NT2/D1 (cell line): ENCODE results near the gene EFTUD2.

Experiments
- DNase-seq: peaks from one replicate; pipeline ENCODE4 v3.0.0-alpha.2; 2011; ENCODE audit warnings: low read depth, low spot score
- H3K27me3 ChIP-seq: 2 replicates; pipeline ENCODE4 v1.6.0; 2011; ENCODE audit warnings: mild to moderate bottlenecking; ENCODE audit not compliant: insufficient read length, insufficient read depth
- H3K36me3 ChIP-seq: 2 replicates; pipeline ENCODE4 v1.6.1; 2011; ENCODE audit warnings: mild to moderate bottlenecking, low read length, mixed read lengths; ENCODE audit not compliant: insufficient read depth, insufficient read length
- H3K4me1 ChIP-seq: 2 replicates; pipeline ENCODE4 v1.5.1; 2011; ENCODE audit not compliant: insufficient read depth, insufficient read length
- H3K4me3 ChIP-seq: 2 replicates; pipeline ENCODE4 v1.5.1; 2011; ENCODE audit warnings: low read depth; ENCODE audit not compliant: insufficient read length
- H3K9ac ChIP-seq: 2 replicates; pipeline ENCODE4 v1.6.0; 2011; ENCODE audit warnings: low read depth; ENCODE audit not compliant: insufficient read length
- H3K9me3 ChIP-seq: 2 replicates; pipeline ENCODE4 v1.5.1; 2011; ENCODE audit warnings: mild to moderate bottlenecking, low read length; ENCODE audit not compliant: insufficient read depth
- SUZ12 ChIP-seq: IDR thresholded peaks from 2 replicates; pipeline ENCODE4 v1.6.1; 2011; ENCODE audit not compliant: insufficient read length, insufficient read depth; ENCODE audit errors: extremely low read depth
- YY1 ChIP-seq: IDR thresholded peaks from 2 replicates; pipeline ENCODE4 v1.6.1; 2011; ENCODE audit not compliant: insufficient read length, insufficient read depth
- ZNF274 ChIP-seq: IDR thresholded peaks from 2 replicates; pipeline ENCODE4 v1.6.1; 2011; ENCODE audit warnings: mild to moderate bottlenecking, low read depth, low read length

EFTUD2 gene

DNA sequence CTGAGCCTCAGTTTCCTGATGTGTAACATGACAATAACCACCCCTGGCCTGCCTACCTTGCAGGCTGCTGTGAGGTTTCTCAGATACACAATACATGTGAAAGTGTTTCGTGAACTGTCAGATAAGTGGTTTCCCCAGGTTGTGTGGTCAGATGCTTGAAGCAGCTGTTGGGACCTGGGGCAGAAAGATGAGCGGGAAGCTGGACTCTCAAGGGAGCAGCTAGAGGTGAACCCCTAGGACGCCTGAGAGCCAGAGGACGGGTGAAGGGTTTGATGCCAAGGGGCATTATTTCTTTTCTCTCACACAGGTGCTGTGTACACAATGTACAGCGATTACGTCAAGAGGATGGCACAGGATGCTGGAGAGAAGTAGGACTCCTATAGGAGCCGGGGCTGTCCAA is 49.2 kb downstream of the EFTUD2 start:
- H3K4me1 ChIP-seq, result peaks cover 7% of the 10 kb centered on the region
- no peak for DNase-seq
- no peak for TF ChIP-seq ZNF274
- no peak for TF ChIP-seq SUZ12
- TF ChIP-seq YY1, result no peak
- no peaks in the 10 kb centered on the region for H3K27me3 ChIP-seq
- no peaks in the 10 kb centered on the region; the same call in 1 of the 2 replicates for H3K9me3 ChIP-seq
- no peak overlapping the region for H3K4me3 ChIP-seq
- H3K36me3 ChIP-seq, result peaks cover 69% of the 10 kb centered on the region
- no peak overlapping the region for H3K9ac ChIP-seq

DNA sequence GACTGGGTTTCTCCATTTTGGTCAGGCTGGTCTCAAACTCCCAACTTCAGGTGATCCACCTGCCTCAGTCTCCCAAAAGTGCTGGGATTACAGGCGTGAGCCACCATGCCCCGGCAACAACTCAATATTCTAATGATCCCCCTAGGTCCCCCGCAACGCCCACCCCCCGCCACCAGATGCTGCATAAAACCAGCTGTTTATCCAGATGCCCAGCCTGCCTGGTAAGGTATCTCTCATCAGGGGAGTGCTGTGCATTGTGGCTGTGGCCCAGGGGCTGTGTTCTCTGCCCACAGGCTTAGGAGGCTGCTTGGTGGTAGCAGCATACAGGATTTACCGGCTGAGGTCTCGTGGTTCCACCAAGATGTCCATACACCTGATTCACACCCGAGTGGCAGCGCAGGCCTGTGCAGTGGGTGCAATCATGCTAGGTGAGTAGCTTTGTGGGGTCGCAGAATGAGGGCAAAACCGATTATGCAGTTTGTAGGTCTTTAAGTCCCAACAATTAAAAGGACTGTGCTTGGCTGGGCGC is 50.2 kb downstream of the EFTUD2 start:
- no peak for TF ChIP-seq SUZ12
- TF ChIP-seq ZNF274, result no peak
- no peak for TF ChIP-seq YY1
- no peak for DNase-seq
- no peak overlapping the region for H3K4me3 ChIP-seq
- peaks cover 59% of the 10 kb centered on the region for H3K36me3 ChIP-seq
- no peaks in the 10 kb centered on the region for H3K27me3 ChIP-seq
- no peaks in the 10 kb centered on the region; the same call in 1 of the 2 replicates for H3K9me3 ChIP-seq
- peaks cover 12% of the 10 kb centered on the region for H3K4me1 ChIP-seq
- H3K9ac ChIP-seq, result no peak overlapping the region

DNA sequence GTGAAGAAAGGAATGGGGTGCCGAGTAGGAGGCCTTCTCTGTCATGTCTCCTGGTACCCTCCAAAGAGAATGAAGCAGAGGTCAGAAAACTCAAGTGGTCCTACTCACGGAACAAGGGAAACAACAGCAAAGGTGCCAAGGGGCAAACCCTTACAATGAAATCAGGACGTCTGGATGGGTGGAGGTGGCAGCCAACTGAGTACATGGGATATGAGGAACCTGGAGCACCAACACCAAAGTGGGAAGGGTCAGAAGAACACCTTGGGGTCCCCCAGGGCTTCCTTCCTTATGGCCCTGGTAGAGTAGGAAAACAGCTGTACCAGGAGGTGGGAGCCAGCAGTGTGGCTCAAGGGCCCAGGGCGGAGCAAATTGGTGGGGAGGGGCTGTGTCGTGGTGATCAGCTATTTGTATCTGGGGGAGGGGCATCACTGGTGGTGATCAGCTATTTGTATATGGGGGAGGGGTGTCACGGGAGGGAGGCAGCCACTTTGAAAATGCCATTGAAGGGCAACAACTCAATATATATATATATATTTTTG is 50.9 kb downstream of the EFTUD2 start:
- H3K9me3 ChIP-seq, result no peaks in the 10 kb centered on the region; the same call in 1 of the 2 replicates
- no peak overlapping the region for H3K9ac ChIP-seq
- H3K36me3 ChIP-seq, result peaks cover 52% of the 10 kb centered on the region
- no peak for DNase-seq
- peaks cover 12% of the 10 kb centered on the region for H3K4me1 ChIP-seq
- H3K4me3 ChIP-seq, result no peak overlapping the region
- no peaks in the 10 kb centered on the region for H3K27me3 ChIP-seq
- no peak for TF ChIP-seq ZNF274
- no peak for TF ChIP-seq YY1
- no peak for TF ChIP-seq SUZ12

DNA sequence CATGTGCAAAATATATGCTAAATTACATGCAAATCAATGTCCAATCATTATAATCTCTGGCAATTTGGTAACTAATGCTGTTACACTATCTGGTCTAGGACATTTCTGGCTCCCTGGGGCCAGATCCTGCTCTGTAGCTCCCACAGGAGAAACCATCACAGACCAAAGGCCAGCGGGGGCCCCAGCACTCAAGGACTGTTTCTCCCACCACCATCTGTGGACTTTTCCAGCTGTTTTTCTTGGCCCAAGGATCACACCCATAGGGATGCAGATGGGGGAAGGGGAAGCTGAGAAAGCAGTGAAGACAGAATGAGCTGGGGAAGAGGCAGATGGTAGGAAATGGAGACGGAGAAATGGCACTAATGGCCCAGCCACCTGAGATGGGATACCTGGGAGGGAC is 51.7 kb downstream of the EFTUD2 start, which contains the start of gene HIGD1B:
Gene HIGD1B (plus strand): TSS at position 298 of the 400 bp plus-strand sequence. CDS start 270 bp downstream, outside the sequence.
- Histone ChIP-seq H3K9me3 (no peaks in the 10 kb centered on the region), H3K36me3 (peaks cover 45% of the 10 kb centered on the region), H3K4me1 (peaks cover 16% of the 10 kb centered on the region), H3K9ac (no peak within 1 kb of the TSS), H3K4me3 (no peak within 1 kb of the TSS), H3K27me3 (no peaks in the 10 kb centered on the region)
- TF ChIP-seq SUZ12, result no peak
- no peak for DNase-seq

DNA sequence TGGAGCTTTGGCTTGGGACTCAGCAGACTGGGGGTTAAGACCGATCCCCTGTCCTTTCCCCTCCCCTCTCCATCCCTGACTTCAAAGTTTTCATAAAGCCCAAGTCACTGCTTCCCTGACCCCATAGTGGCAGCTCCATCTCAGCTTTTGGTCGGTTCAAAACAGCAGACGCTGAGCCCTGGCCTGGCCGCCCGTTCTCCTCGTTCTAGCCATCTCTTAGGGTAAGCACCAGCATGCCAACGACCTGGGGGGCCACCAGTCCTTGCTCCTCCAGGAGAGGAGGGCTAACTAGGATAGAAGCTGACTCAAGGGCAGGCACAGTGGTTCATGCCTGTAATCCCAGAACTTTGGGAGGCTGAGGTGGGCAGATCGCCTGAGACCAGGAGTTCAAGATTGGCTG is 53.0 kb downstream of the EFTUD2 start:
- no peak for DNase-seq
- Histone ChIP-seq H3K9me3 (no peaks in the 10 kb centered on the region), H3K36me3 (peaks cover 32% of the 10 kb centered on the region), H3K4me3 (no peak overlapping the region), H3K27me3 (no peaks in the 10 kb centered on the region), H3K9ac (no peak overlapping the region), H3K4me1 (peaks cover 22% of the 10 kb centered on the region)
- TF ChIP-seq SUZ12 (no peak), YY1 (no peak), ZNF274 (no peak)

DNA sequence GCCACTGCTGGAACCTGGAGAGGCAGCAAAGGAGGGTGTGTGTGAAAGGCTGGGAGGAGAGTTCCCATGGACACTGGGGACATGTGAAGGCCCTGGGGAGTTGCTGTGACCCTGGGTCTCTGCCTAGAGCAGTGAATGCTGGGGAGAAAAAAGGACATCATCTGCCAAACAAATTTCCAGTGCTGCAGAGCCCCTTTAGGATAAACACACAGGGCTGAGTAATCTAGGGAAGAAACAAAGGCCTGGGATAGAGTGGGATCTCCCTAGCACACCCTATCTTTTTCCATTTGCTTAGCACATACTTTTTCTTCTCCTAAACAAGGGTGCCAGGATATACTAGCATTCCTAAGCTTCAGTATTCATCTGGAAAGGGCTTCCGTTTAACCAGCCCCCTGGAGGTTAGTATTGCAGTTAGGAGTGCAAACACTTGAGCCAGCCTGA is 54.8 kb downstream of the EFTUD2 start:
- Histone ChIP-seq H3K4me3 (no peak overlapping the region), H3K9ac (no peak overlapping the region), H3K9me3 (no peaks in the 10 kb centered on the region), H3K27me3 (no peaks in the 10 kb centered on the region), H3K36me3 (peaks cover 15% of the 10 kb centered on the region), H3K4me1 (peaks cover 27% of the 10 kb centered on the region)
- TF ChIP-seq YY1, result no peak
- TF ChIP-seq SUZ12, result no peak
- no peak for TF ChIP-seq ZNF274
- no peak for DNase-seq

DNA sequence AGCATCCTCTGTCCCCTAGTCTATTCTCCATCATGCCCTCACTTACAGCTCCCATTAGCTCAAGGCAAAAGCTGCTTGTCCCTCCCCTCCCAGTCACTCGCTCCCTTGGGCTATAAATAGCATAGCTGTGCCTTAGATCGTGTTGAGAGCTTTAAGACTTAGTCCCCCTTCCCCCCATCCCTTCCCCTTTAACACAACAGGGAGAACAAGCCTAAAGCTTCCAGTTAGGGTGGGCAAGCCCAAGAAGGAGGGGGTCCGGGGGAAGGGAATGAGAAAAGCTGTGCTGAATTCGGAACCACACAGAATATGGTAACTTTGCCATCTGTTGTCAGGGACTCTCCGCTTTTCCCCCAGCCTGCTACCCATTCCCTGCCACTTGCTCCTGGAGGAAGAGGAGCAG is 56.5 kb downstream of the EFTUD2 start:
- peak; percentile 68 for DNase-seq

More for the DNA sequence above, 56.5 kb downstream of the EFTUD2 start:
- Histone ChIP-seq H3K4me3 (no peak overlapping the region), H3K9me3 (no peaks in the 10 kb centered on the region), H3K9ac (peak overlapping the region; percentile 27), H3K4me1 (peaks cover 22% of the 10 kb centered on the region), H3K27me3 (no peaks in the 10 kb centered on the region), H3K36me3 (peaks cover 3% of the 10 kb centered on the region)
- TF ChIP-seq YY1 (no peak), SUZ12 (no peak), ZNF274 (no peak)
